ENCODE data around the gene QPCTL. TPM values are rescaled to one million over a fixed set of nuclear protein-coding genes. Genes with fewer than 3 reads are reported as not detected.

QPCTL gene
- total RNA-seq, 1 donor from 2014 or later, result 21.8 TPM

GRCh38 chr19:45645631-45646344, 46.7 kb upstream of the QPCTL start:
- H3K27me3 Mint-ChIP-seq (ENCODE audit: low read depth, unreplicated experiment), result no peaks in the 10 kb centered on the region
- peak overlapping the region; percentile 83 for H3K27ac Mint-ChIP-seq (ENCODE audit: unreplicated experiment)

GRCh38 chr19:45646345-45646698, 46.1 kb upstream of the QPCTL start:
- no peak for FAIRE-seq

More at GRCh38 chr19:45645631-45646344, 46.7 kb upstream of the QPCTL start:
- no peaks in the 10 kb centered on the region for H3K79me2 ChIP-seq (ENCODE audit: insufficient read depth, low read length)
- H3K27ac ChIP-seq (ENCODE audit: low read depth, low read length), result peak overlapping the region; percentile 27
- H3K4me1 ChIP-seq (ENCODE audit: insufficient read depth, low read length), result peaks cover 29% of the 10 kb centered on the region
- no peaks in the 10 kb centered on the region for H3K36me3 ChIP-seq (ENCODE audit: insufficient read depth, low read length)
- Mint-ChIP-seq H3K9me3 (ENCODE audit: unreplicated experiment) (peaks cover 4% of the 10 kb centered on the region), H3K4me3 (ENCODE audit: unreplicated experiment) (peak overlapping the region; percentile 69), H3K36me3 (ENCODE audit: low read depth, unreplicated experiment) (peaks cover 4% of the 10 kb centered on the region), H3K4me1 (ENCODE audit: low read depth, unreplicated experiment) (peaks cover 11% of the 10 kb centered on the region)
- peak overlapping the region; percentile 15 for H3K9ac ChIP-seq (ENCODE audit: low read length)
- H3K27me3 ChIP-seq (ENCODE audit: insufficient read depth, low read length), result no peaks in the 10 kb centered on the region
- no peak for TF ChIP-seq CTCF (IDR thresholded peaks at IDR 0.05; ENCODE audit: insufficient read depth, low read depth, low read length)
- TF ChIP-seq EZH2 (IDR thresholded peaks at IDR 0.05; ENCODE audit: insufficient read depth, low read length), result no peak
- no peaks in the 10 kb centered on the region for H4K20me1 ChIP-seq (ENCODE audit: insufficient read depth, low read length)
- FAIRE-seq, result no peak
- peak overlapping the region; percentile 54 for H3K4me3 ChIP-seq (ENCODE audit: insufficient read depth, low read depth, low read length)
- peak overlapping the region; percentile 57 for H2AFZ ChIP-seq (ENCODE audit: low read depth, low read length)
- H3K9me3 ChIP-seq (ENCODE audit: insufficient read depth, low read depth, low read length), result no peaks in the 10 kb centered on the region
- DNase-seq (ENCODE audit: low read depth), result peak; percentile 72
- peak overlapping the region; percentile 89 for H3K4me2 ChIP-seq (ENCODE audit: low read length)

More at GRCh38 chr19:45646345-45646698, 46.1 kb upstream of the QPCTL start:
- H3K27ac ChIP-seq (ENCODE audit: low read depth, low read length), result peak overlapping the region; percentile 0
- no peak for TF ChIP-seq EZH2 (IDR thresholded peaks at IDR 0.05; ENCODE audit: insufficient read depth, low read length)
- no peak for TF ChIP-seq CTCF (IDR thresholded peaks at IDR 0.05; ENCODE audit: insufficient read depth, low read depth, low read length)
- peak overlapping the region; percentile 57 for H2AFZ ChIP-seq (ENCODE audit: low read depth, low read length)
- no peaks in the 10 kb centered on the region for H4K20me1 ChIP-seq (ENCODE audit: insufficient read depth, low read length)
- DNase-seq (ENCODE audit: low read depth), result no peak
- H3K79me2 ChIP-seq (ENCODE audit: insufficient read depth, low read length), result no peaks in the 10 kb centered on the region
- H3K4me1 ChIP-seq (ENCODE audit: insufficient read depth, low read length), result peaks cover 24% of the 10 kb centered on the region
- no peaks in the 10 kb centered on the region for H3K27me3 Mint-ChIP-seq (ENCODE audit: low read depth, unreplicated experiment)
- peak overlapping the region; percentile 54 for H3K4me3 ChIP-seq (ENCODE audit: insufficient read depth, low read depth, low read length)
- H3K27me3 ChIP-seq (ENCODE audit: insufficient read depth, low read length), result no peaks in the 10 kb centered on the region
- H3K9me3 Mint-ChIP-seq (ENCODE audit: unreplicated experiment), result peaks cover 4% of the 10 kb centered on the region
- H3K36me3 Mint-ChIP-seq (ENCODE audit: low read depth, unreplicated experiment), result peaks cover under 1% of the 10 kb centered on the region
- no peak overlapping the region for H3K4me3 Mint-ChIP-seq (ENCODE audit: unreplicated experiment)
- H3K27ac Mint-ChIP-seq (ENCODE audit: unreplicated experiment), result peak overlapping the region; percentile 83
- H3K9me3 ChIP-seq (ENCODE audit: insufficient read depth, low read depth, low read length), result no peaks in the 10 kb centered on the region
- peaks cover 6% of the 10 kb centered on the region for H3K4me1 Mint-ChIP-seq (ENCODE audit: low read depth, unreplicated experiment)
- H3K36me3 ChIP-seq (ENCODE audit: insufficient read depth, low read length), result no peaks in the 10 kb centered on the region
- peak overlapping the region; percentile 15 for H3K9ac ChIP-seq (ENCODE audit: low read length)
- H3K4me2 ChIP-seq (ENCODE audit: low read length), result peak overlapping the region; percentile 89
